Inferior parietal cortex (tissue), 1 donor: Measurements from ENCODE around the gene TMIE.

ENCODE experiments used
- DNase-seq: peaks from one replicate; pipeline ENCODE4 v3.0.0-alpha.2; 2016; ENCODE audit errors: extremely low spot score

Gene TMIE

DNA sequence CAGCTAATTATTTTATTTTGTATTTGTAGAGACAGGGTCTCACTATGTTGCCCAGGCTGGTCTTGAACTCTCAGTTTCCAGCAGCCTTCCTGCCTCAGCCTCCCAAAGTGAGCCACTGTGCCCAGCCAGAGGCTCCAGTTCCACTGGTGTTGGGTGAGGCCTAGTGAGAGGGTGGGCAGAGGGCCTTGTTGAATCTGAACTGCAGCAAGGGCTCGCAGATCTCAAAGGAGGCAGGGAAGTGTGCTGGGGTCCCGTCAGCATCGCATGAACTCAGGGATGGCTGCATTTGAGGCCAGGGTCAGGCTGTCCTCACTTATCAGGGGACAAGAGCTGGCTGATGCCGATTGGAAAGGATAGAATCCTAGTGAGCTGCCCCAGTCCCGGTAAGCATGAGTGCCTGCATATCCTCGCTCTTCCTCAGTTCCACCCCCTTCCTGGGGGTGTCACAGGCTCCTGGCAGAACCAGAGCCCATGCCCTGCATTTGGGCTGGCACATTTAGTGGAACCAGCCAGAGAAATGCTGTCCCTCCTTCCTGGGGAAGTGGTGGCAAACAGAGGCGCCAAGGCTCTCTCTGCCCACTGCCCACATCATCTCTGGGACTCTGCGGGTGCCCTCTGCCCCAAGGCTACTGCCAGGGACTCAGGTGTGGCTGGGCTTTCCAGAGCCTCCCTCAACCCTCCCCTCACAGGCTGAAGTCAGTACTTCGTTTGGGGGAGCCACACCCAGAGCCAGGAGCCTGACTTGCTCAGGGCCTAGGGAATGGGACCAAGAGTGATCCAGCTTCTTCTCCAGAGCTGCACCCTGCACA is 31.8 kb upstream of the TMIE start:
- no peak for DNase-seq

DNA sequence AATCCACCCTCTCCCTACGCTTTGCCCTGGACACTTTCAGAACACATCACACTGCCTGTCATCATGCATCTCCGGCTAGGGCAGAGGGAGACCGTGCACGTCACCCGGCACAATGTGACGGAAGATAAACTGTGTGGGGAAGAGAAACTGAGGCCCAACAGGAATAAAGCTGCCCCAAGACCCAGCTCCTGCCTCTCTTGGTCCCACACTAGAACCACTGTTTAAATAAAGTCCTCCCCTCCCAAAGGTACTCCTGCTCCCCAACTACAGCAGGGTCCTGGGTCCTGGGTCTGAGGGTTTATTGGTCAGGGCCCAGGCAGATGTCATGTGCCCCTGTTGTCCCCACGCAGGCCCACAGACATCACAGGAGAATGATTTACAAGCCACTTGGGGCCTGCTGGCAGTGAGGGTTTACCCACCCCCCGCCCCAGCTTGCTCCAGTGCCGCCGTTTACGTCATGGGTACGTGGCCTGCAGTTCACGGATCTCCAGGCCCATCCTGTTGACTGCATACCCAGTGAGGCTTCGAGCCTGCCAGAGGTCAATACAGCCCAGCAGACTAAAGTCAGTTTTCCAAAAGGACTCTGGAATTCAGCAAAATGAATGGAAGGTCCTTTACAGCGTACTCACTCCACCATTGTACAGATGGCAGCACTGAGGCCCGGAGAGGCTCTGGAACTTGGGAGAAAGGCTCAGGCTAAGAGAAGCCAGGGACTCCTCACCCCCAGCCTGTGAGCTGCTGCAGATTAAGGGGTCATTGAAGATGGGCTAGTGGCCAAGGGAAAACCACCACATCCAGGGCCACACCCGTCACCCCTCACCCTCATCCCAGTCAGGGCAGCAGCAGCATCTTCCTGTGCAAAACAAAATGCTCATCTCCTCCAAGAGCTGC is 30.9 kb upstream of the TMIE start:
- no peak for DNase-seq

DNA sequence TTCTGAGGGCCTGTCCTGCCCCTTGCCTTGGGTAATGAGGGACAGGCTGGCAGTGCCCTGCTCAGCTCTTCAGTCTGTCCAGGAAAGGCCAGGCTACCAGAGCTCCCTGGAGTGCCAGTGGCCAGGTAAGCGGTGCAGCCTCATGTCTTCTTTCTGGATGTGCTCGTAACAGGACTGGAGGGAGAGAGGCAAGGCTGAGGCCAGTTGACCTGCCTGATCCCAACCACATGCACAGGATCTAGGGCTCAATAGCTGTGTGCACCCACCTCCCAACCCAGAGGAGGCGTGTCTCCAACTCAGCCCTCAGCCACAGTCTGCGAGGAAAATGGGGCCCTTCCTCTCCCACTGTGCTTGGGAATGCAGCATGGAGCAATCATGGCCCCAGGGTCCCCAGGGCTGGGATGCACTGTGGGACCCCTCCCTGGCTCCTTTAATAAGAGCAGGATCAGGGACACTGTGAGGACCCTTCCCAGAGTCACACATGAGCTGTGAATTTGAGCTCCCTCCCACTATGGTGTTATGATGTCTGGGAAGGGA is 30.2 kb upstream of the TMIE start:
- no peak for DNase-seq

DNA sequence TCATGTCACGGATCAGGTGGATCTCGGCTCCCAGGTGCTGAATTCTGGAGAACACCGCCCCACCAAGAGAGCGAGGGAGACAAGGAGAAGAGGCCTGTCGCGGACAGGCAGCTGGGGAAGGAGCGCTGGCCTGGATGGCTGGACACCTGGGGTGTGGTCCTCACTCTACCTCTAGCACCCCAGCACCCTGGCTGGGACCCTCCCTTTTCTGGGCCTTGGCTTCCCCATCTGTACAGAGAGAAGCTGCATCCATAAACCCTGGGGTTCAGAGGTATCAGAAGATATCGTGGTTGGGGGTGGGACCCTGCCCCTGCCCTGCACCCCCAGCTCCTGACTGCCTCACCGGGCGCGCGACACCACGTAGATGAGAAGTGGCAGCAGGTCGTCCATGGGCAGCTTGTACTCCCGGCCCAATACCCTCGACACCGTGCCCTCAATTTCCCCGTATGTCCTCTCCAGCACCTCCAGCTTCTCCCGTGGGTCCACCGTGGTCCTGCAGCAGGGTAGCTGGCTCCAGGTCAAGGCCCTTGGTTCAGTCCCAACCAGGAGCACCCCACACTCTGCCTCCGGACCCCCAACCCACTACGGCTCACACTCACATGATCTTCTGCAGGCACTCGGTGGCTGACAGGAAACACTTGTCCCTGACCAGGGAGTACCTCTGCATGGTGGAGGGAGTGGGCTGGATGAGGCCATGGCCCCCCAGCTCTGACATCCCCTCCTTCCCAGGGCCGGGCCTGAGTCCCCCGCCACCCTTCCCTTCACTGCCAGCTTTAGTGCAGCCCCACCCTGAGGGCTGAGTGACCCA is 29.4 kb upstream of the TMIE start:
- DNase-seq = no peak

DNA sequence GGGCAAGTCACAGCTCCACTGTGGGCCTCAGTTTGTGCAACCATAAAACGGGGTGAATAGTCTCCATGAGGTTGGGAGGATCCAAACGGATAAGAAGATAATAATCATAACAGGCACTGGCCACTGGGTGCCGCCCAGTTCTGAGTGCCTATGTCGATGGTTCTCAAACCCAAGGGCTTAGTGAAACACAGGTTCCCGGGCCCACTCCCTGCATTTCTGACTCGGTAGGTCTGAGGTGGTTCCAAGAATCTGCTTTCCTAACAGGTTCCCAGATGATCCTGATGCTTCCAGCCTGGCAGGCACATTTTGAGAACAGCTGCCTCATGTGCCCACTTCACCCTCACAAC is 28.9 kb upstream of the TMIE start:
- no peak for DNase-seq

DNA sequence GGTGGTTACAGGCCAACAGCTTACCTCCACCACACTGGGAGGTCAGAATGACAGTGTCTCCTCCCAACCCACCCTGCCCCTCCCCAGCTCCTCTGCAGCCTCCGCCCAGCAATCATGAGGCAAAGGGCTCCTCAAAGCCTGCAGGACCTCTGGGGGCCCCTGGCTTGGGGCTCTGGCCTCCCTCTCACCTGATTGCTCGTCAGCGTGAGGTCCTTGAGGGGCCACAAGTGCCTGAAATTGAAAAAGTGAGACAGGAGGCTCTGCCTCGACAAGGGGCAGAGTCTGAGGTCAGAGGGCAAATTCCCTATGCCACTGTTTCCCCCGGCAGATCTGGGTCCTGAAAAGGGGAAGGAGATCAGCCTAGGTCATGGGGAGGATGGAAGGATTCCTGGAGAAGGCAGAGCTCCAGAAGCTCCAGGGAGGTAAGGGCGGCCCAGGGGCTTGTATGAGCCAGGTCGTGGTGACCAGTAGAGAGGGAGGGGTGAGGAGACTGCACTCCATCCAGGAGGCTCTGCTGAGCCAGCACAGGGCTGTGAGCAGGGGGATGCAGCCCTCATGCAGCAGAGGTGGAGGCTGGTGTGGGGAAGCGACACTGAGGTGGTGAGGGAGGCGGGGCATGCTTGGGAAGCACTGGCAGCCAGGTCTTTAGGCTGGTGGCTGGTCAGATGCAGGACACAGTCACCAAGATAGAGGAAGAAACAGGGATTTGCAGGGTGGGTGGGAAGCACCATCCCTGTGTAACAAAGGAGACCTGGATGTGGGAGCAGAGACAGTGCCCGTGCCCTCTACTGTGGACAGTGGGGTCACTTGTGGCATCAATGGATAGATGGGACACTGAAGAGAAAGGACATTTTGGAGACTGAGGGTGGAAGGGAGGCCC is 27.8 kb upstream of the TMIE start:
- no peak for DNase-seq

DNA sequence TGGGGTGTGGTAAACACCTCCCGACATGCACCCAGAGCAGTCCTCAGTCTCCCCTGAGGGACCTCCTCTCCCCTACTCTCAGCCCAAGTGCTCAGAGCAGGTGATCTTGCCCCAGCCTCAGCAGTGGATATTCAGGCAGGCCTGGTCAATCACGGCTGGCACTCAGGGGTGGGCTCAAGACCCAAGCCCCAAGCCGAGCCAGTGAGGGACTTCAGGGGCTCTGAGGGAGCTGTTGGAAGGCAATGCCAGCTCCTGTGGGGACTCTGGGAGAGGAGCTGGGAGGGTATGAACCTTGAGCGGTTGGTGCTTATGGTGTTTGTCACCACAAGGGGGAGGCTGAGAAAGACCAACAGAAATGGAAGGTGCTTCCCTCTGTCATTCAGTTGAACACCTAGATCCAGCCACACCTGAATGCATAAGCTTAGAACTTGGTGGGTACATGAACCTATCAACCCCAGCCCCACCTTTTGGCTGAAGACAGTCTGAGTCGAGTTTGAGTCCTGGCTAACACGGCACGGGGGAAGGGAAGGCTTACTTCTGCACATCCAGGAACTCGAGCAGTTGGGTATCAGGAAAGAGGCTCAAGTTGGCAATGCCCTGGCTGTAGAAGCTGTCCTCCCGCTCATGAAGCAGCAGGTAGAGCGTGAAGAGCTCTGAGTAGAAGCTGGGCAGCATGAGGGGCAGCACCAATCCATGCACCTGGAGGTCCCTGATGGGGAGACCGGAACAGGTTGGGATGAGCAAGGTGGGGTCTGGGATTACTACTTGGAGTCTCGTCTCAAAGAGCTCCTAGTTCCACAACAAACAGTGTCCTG is 27.0 kb upstream of the TMIE start:
- DNase-seq = no peak

DNA sequence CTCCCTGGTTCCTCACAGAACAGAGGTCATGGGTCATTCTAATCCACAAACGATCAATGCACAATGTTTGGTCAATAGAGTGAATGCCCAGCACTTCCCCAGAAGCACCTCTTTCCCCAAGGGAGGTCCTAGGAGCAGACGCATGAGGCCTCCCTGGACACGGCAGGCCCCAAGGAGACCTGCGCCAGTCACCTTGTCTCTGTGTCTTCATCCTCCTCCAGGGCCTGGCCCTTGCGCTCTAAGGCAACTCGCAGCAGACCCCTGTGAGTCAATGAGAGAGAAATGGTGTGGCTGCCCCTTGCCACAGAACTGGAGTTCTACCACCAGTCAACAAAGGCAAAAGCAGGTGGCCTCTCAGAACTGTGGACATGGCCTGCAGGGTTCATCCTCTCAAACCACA is 25.8 kb upstream of the TMIE start:
- DNase-seq = no peak

DNA sequence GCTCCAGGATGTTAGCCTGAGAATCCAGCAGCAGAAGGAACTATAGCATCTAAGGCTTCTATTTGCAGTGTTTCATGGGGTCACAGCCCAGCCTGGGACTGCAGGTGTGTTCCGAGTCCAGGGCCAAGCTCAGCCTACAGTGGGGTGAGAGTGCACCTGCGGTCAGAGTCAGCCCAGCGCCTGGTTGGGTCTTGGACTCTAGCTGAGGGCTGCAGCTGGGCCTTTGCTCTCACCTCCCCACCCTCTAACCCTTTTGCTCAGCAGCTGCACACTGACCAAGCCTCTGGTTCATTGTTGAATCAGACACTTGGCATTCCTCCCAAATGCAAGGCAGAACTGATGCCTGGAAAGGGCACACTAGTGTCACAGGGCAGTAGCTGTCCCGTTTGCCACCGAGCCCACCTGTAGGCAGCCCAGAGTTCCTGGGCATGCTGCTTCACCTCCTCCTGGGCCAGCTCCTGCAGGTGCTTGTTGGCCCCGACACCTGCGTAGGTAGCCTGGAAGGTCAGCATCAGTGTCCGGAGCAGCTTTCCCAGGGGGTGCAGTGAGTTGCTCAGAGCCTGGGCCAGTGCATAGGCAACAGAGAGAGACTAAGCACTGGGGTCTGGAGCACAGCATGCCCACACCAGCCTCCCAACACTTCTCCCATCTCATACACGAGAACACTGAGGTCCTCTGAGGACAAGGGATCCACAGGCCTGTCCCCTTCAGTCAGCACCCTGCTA is 25.2 kb upstream of the TMIE start:
- peak; percentile 35 for DNase-seq

DNA sequence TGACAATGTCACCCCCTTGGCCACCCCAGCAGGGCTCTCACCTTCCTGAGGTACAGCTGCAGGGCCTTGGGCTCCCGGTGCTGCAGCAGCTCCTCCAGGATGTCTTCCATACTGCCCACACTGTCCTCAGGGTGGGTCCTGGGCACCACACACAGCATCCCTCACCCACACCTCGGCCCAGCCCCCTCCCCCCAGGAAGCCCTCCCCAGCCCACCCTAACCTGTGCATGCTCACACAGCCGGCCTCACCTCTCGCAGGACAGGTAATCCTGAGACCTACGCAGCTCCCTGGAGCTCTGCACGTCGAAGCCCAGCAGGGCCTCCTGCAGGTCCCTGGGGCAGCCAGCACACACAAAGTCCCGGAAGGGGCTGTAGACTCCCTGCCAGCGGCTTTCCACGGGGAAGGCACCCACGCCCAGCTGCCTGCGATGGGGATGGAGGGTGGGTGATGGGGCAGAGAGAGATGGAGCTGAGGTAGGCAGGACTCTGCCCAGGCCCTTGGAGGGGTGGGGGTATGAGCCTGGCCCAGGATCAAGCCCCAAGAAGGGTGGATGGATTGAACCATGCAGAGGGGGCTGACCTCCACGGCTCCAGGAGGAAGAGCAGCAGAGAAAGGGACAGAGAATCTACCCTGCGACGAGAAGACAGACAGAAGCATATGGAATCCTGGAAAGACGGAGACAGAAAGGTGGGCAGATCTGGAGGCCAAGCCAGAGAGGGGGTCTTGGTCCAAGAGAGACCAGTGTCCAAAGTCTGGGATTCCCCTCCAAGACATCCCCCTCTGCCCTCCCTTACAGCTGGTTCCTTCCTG is 24.4 kb upstream of the TMIE start:
- DNase-seq = no peak

DNA sequence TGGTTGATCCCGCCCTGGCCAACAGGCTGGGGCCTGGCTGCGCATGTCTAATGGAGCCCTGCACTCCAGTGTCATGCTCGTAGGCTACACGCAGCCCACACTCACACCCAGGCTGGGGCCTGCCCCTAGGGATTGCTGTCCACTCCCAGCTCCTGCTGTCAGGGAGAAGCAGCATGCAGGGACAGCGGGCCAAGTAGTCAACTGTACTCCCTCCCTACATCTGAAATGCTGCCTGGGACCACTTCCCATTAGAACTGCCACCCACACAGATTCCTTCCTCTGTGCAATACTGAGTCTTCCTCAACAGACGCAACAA is 23.8 kb upstream of the TMIE start:
- no peak for DNase-seq

DNA sequence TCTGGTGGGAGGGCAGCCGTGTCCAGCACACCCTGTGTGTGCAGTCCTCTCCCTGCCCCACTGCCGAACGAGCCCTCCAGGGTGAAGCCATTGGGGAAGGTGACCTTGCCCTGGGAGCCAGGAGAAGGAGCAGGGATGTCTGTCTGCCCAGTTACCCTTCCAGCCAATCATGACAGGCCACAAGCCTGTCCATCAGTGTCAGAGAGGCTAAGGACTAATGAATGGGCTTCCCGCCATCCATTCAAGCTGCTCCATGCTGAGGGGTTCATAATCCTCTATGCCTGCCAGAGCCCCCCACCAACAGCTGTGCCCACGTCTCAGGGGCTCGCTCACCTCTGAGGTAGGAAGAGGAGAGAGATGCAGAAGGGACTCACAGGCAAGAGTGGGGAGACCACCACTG is 22.9 kb upstream of the TMIE start:
- no peak for DNase-seq

DNA sequence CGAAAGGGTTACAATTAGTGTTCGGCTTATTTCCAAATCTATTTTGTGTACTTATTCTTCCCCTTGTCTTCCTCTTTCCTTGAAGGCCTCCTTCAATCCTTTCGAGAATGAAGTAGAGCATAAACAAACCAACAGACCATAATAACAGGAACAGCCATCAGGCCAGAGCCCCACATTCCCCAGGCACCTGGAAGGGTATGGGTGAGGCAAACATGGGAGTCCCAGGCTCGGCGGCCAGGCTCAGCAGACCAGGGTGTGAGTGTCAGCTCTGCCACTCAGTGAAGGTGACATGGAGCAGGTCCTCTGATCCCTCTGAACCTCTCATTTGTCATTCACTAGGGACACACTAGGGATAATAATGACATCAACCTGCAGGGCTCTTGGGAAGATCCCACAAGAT is 21.5 kb upstream of the TMIE start:
- DNase-seq = no peak

DNA sequence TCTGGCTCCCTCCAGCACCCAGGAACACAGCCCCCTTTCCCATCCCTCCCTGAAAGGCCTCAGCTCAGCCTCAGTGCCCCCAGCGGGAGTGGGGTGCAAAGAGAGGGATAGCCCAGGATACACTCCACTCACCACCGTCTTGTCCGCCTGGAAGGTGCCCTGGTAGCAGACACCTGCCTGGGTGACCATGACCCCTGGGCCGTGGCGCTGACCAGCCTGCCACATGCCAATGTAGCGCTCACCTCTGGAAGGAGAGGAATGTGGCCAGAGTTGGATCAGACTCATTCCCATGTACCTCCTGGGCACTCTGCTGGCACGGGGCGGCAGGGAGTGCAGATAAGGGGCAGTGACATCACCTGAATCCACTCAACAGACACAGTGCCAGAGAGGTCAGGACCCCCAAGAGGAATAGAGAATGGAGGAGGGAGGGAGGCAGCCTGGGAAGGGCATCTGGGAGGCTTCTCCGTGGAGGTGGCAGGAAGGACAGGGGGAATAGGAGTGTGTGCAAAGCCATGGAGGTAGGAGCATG is 20.8 kb upstream of the TMIE start:
- no peak for DNase-seq

DNA sequence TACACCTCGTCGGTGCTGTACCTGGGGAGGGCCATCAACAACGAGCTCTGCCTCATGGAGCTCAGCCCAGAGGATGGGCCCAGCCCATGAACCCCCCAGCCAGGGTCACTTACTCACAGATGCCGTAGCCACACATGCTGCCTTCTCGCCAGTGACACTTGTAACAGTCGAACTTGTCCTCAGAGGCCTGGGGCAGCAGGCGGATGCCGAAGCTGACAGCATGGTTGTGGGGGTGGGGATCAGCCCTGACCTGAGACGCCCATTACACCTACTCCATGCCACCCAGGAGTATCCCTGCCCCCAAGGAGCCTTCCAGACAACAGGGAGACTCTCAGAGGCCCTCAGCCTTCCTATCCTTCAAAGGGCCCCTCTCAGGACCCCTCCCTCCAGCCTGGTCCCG is 19.8 kb upstream of the TMIE start:
- DNase-seq = no peak

DNA sequence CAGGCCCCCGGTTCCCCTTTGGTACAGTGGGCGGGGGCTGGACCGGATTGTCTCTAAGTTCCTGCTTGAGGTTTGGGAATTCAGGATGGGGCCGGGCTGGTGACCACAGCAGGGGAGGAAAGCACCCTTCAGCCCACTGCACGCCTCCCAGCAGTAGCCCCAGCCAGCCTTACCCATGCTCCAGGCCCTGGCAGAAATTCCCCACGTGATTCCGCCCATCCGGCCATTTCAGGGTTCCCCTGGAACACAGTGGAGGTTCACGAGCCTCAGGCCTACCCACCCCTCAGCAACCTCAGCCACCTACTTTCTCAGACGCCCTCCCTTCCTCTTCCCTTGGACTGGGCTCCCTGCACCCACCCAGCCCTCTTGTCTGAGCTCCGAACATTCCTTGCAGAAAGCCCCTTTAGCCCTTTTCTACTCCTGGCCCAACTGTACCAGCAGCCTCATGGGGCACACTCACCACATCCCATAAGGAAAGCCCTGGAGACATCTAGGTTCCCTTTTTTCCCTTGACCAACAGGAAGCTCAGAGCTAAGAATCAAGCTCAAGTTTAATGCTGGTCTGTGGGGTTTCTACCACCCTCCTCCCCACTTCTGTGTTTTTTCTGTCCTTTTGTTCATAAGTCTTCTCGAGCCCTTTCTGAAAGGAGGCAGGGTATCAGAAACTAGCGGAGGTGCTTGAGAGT is 19.2 kb upstream of the TMIE start:
- DNase-seq = no peak

DNA sequence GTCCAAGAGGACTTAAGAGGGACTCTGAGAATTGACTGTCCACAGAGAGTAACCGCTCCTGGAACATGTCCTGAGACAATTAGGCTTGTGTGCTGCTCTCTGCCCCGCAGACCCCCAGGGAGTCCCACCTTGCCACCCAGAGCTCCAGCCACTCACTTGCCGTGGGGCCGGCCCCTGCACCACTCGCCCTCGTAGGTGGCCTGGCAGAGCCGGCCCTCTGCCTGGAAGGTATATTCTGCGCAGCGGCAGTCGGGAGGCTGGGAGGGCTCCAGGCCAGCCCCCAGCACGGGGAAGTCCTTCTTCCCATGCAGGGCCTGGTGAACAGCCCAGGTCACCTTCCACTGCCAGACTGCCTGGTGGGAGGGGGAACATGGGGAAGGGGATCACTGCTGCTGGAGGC is 18.2 kb upstream of the TMIE start:
- no peak for DNase-seq

DNA sequence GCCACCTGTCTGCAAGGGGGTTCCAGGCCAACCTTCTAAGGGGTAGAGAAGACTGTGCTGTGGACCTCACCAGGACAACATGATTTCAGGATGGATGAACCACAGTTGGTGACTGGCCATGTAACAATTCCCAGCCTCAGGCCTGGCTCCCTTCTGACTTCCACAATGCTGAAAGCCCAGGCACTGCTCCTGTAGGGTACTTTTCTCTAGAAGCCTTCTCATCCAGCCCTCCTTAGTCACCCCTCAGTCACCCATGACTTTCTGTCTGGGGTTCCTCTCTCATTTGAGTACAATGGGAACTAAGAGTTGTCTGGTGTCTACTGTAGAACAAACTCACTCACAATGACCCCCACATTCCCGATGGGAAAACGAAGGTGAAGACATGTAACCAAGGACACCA is 16.3 kb upstream of the TMIE start:
- DNase-seq = no peak
